GM12874 (cell line): ENCODE data around the gene AQP2.
A peak's percentile ranks its signal among the peaks of the same experiment; 100 is the strongest.

ENCODE experiments used
- CTCF ChIP-seq: IDR thresholded peaks from 2 replicates; pipeline ENCODE4 v1.5.1; 2011; ENCODE audit warnings: low read depth, mild to moderate bottlenecking, control low read depth, low read length, moderate library complexity; ENCODE audit not compliant: insufficient read depth

Gene AQP2

DNA sequence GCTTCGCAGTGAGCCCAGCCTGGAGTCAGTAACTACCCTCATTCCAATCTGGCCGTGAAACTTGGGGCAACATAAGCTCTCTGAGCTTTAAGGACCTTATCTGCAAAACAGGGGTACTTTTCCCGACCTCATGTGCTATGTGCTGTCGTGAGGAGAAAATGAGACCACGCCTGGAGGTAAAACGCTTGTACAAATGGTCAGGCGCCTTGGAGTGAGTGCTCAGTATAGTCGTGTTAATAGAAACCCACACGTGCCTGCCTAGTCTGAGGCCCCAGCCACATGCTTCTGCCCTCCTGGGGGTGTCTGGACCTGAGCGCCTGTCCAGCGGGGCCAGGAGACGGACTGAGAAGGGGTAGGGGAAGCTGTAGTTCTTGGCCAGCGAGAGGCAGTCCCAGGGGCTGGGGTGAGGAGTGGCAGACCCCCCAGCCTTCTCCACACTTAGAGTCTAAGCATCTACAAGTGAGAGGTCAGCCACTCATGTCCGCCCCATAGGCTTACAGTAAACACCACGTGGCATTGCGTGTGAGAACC lies 16.0 kb downstream of the AQP2 start:
- TF ChIP-seq CTCF: no peak

- TF ChIP-seq CTCF: peak; percentile 97
Measured at GRCh38 chr12:49967042-49967776, 16.7 kb downstream of the AQP2 start.

DNA sequence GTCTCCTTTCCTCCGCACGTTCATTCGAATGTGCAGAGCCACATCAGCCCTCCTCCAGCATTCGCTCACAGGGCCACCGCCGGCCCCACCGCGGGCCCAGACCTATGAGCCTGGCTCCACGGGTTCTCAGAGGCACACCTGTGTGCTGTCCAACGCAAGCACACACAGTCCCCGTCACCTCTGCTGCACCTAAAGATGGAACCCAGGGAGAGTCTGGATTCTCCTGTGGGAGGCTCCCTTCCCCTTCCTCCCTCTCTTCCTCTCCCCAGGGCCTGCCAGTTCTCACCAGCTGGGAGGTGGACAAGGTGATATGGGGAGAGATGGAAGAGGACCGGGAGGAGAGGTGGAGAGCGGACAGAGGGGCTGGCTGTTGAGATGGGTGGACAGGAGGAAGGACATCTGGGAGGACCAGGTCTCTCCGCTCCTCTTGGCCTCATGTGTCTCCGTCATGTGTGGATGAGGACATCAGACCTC lies 17.3 kb downstream of the AQP2 start:
- no peak for TF ChIP-seq CTCF

DNA sequence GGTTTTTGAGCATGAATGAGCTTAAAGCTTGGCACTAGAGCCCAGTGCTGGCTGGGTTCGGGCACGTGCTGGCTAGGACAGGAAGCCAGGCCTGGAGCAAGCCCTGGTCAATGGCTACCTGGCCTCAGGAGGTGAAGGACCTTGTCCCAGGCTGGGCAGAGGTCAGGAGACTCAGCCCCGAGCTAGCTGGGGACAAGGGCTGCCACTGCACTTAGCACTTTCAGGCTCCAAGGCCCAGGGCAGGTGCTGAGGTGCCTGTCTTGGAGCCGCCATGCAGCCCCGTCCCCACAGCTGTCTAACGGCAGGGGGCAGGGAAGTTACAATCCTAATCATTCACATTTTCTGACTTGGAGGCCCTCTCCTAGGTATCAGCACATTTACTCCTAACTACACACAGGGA lies 17.9 kb downstream of the AQP2 start:
- no peak for TF ChIP-seq CTCF

- no peak for TF ChIP-seq CTCF
Measured at GRCh38 chr12:49969027-49969426, 18.5 kb downstream of the AQP2 start.

DNA sequence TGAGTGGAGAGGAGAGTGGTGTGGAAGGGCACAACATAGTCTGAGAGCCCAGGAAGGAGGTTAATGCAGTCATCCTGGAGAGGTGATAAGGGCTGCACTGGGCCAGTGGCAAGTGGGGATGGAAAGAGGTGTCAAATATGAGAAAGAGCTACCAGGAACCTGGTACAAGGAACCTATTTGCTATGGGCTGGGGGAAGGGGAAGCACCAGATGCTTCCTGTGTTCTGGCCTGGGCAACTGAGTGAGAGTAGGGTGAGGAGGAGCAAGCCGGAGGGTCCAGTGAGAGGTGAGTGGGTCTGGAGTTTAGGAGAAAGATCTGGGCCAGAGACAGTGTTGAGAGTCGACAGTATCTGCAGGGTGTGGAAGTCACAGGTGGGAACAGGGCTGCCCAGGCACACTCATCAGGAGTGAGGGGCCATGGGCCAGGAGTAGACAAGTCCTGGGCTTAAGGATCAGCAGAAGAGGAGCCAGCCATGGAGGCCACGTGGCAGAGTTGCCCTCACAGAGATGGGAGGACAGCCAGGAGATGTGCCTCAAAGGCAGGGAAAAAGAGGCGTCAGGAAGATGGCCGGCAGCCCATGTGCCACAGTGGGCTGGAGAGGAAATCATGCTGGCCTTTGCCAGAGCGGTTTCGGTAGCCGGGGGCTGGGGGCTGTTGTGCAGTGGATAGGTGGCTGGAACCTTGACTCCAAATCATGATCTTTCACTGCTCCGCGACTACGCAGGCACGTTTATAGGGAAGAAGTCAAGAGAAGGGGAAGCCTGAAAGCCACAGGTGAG lies 19.3 kb downstream of the AQP2 start:
- no peak for TF ChIP-seq CTCF

GRCh38 chr12:49970658-49971057 lies 20.1 kb downstream of the AQP2 start:
- TF ChIP-seq CTCF: no peak
